OCI-LY3 (cell line): ENCODE measurements around the gene SESN3.
A peak's percentile ranks its signal among the peaks of the same experiment; 100 is the strongest.
"Not testable (repeated sequence)": the region's sequence is repeated elsewhere in the genome, so short reads cannot be mapped to it uniquely, and the experiment has no call there.

ENCODE experiments used
- H2AFZ ChIP-seq: fragments of 200-600, 300-600 bp; shearing (Covaris generic); 2 replicates; pipeline ENCODE4 v1.6.0; 2014; ENCODE audit warnings: antibody characterized with exemption, low read depth, low read length
- H3K27ac ChIP-seq: fragments of 200-600, 300-600 bp; sonication (generic); 2 replicates; pipeline ENCODE4 v1.5.1; 2014; ENCODE audit warnings: mild to moderate bottlenecking, low read length, moderate library complexity, mixed read lengths
- H3K27me3 ChIP-seq: fragments of 200-600, 300-600 bp; sonication (generic); 2 replicates; pipeline ENCODE4 v1.6.1; 2014; ENCODE audit warnings: low read depth, low read length, mixed read lengths
- H3K36me3 ChIP-seq: fragments of 200-600, 300-600 bp; sonication (generic); replicated peaks from 2 replicates; pipeline ENCODE3; 2014; ENCODE audit warnings: low read depth, low read length, mixed read lengths
- H3K4me1 ChIP-seq: fragments of 300-600, 200-600 bp; sonication (generic); 2 replicates; pipeline ENCODE4 v1.6.1; 2014; ENCODE audit warnings: low read length, mixed read lengths
- H3K4me2 ChIP-seq: fragments of 200-600, 300-600 bp; sonication (generic); 2 replicates; pipeline ENCODE4 v1.6.1; 2014; ENCODE audit warnings: low read length, mixed read lengths
- H3K4me3 ChIP-seq: fragments of 300-600, 200-600 bp; sonication (generic); 2 replicates; pipeline ENCODE4 v1.5.1; 2014; ENCODE audit warnings: antibody characterized with exemption, mild to moderate bottlenecking, low read length, moderate library complexity
- H3K79me2 ChIP-seq: fragments of 300-600, 200-600 bp; shearing (Covaris generic); 2 replicates; pipeline ENCODE4 v1.6.1; 2014; ENCODE audit warnings: mild to moderate bottlenecking, low read length, mixed read lengths
- H3K9ac ChIP-seq: fragments of 300-600, 200-600 bp; shearing (Covaris generic); 2 replicates; pipeline ENCODE4 v1.6.0; 2014; ENCODE audit warnings: mild to moderate bottlenecking, low read length, moderate library complexity
- H3K9me3 ChIP-seq: fragments of 200-600, 300-600 bp; shearing (Covaris generic); 2 replicates; pipeline ENCODE4 v1.6.1; 2014; ENCODE audit warnings: low read length, mixed read lengths; ENCODE audit not compliant: insufficient read depth
- H4K20me1 ChIP-seq: fragments of 200-600, 300-600 bp; sonication (generic); 2 replicates; pipeline ENCODE4 v1.6.1; 2016; ENCODE audit warnings: low read length, mixed read lengths; ENCODE audit not compliant: insufficient read depth
- EZH2phosphoT487 ChIP-seq: fragments of 200-600 bp; shearing (Covaris generic); IDR thresholded peaks from 2 replicates; pipeline ENCODE4 v1.6.1; 2018; ENCODE audit warnings: antibody characterized with exemption, mixed run types, low read depth
- TF ChIP-seq, protein P1 (sequence below): fragments of 200-600, 300-600 bp; sonication (generic); IDR thresholded peaks from 2 replicates; pipeline ENCODE4 v1.5.1; 2014; ENCODE audit warnings: antibody characterized with exemption, low read length, low read depth

SESN3 gene

DNA sequence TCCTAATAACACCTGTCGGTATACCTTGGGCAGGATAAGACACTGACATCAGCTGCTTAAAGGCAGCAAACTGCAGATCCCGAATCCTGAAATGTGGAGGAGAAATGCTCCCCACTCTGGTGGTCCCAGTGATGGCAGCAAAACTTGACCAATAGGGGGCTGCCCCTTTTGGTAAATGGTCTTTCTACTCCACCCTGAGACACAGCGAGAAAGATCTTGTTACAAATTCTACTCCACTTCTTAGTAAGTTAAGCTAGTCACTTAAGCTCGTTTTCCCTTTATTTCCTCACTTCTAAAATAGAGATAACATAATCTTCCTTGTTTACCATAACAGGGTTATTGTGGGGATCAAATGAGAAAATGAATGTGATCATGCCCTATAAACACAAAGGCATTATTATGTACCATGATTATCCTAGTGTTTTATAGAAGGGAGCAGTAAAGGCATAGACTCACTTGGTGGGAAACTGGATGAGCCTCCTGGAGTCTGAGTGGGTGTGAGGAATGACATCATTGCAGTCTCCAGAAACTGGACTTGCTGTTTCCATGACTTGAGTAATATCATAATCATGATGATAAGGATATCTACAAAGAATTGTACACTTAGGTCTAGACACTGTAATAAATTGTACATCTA is 90.5 kb downstream of the SESN3 start:
- Histone ChIP-seq H3K36me3 (no peaks in the 10 kb centered on the region), H3K4me1 (0 out of 2 replicates have a peak, but pooled peaks cover 3% of the 10 kb centered on the region), H3K4me3 (no peak overlapping the region), H3K9me3 (no peaks in the 10 kb centered on the region), H3K9ac (no peak overlapping the region), H3K27ac (no peak overlapping the region), H4K20me1 (no peaks in the 10 kb centered on the region), H3K27me3 (peaks cover 13% of the 10 kb centered on the region), H2AFZ (no peak overlapping the region), H3K79me2 (no peaks in the 10 kb centered on the region), H3K4me2 (no peak overlapping the region)
- TF ChIP-seq, protein P1, sequence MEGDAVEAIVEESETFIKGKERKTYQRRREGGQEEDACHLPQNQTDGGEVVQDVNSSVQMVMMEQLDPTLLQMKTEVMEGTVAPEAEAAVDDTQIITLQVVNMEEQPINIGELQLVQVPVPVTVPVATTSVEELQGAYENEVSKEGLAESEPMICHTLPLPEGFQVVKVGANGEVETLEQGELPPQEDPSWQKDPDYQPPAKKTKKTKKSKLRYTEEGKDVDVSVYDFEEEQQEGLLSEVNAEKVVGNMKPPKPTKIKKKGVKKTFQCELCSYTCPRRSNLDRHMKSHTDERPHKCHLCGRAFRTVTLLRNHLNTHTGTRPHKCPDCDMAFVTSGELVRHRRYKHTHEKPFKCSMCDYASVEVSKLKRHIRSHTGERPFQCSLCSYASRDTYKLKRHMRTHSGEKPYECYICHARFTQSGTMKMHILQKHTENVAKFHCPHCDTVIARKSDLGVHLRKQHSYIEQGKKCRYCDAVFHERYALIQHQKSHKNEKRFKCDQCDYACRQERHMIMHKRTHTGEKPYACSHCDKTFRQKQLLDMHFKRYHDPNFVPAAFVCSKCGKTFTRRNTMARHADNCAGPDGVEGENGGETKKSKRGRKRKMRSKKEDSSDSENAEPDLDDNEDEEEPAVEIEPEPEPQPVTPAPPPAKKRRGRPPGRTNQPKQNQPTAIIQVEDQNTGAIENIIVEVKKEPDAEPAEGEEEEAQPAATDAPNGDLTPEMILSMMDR = no peak
- TF ChIP-seq EZH2phosphoT487 = no peak

DNA sequence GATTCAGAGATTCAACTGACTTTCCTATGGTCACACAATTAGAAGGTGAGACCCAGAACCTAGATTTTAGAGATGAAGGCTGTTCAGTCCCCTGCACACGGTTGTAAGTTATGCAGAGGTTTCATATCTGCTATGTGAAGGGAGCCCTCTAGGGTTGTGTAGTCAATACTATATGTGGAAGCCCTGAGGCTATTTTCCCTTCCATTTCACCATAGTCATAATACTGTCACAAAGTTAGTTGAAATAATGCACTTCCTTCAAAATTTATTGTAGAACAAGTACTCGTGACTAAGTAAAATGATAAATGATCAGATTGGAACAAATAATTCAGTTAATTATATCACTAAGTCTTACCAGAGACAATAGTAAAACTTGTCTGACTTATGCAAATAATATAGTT is 92.6 kb downstream of the SESN3 start:
- TF ChIP-seq, protein P1 = peak; percentile 67
- no peak for TF ChIP-seq EZH2phosphoT487
- H3K4me1 ChIP-seq = 0 out of 2 replicates have a peak, but pooled peaks cover 3% of the 10 kb centered on the region

DNA sequence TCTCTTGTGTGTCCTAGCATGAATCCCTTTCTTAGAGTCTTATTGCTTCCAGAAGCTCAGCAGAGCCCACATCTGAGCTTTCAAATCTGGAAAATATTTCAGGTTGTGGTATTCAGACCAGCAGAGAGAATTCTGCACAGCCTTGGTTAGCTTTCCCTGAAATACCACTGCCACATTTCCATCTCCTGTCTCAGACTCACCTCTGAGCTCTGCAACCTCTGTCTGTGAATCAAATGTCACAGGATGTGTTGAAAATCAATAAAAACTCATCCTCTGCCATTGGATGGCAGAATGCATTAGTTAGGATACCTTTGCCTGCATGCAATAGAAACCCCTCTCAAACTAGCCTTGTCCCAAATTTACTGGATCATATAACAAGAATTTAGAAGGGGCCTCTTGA is 93.7 kb downstream of the SESN3 start:
- Histone ChIP-seq H4K20me1 (no peaks in the 10 kb centered on the region), H2AFZ (no peak overlapping the region), H3K4me1 (0 out of 2 replicates have a peak, but pooled peaks cover 3% of the 10 kb centered on the region), H3K27ac (no peak overlapping the region), H3K4me2 (no peak overlapping the region), H3K9me3 (no peaks in the 10 kb centered on the region), H3K27me3 (peaks cover 10% of the 10 kb centered on the region; the same call in 1 of the 2 replicates), H3K36me3 (no peaks in the 10 kb centered on the region), H3K79me2 (no peaks in the 10 kb centered on the region), H3K4me3 (no peak overlapping the region), H3K9ac (no peak overlapping the region)
- TF ChIP-seq, protein P1 = no peak
- no peak for TF ChIP-seq EZH2phosphoT487

More for the DNA sequence above, 92.6 kb downstream of the SESN3 start:
- Histone ChIP-seq H3K9me3 (no peaks in the 10 kb centered on the region), H3K27me3 (peaks cover 10% of the 10 kb centered on the region; the same call in 1 of the 2 replicates), H2AFZ (no peak overlapping the region), H3K79me2 (no peaks in the 10 kb centered on the region), H3K27ac (no peak overlapping the region), H3K4me3 (no peak overlapping the region), H3K9ac (no peak overlapping the region), H3K36me3 (no peaks in the 10 kb centered on the region), H4K20me1 (no peaks in the 10 kb centered on the region), H3K4me2 (no peak overlapping the region)

DNA sequence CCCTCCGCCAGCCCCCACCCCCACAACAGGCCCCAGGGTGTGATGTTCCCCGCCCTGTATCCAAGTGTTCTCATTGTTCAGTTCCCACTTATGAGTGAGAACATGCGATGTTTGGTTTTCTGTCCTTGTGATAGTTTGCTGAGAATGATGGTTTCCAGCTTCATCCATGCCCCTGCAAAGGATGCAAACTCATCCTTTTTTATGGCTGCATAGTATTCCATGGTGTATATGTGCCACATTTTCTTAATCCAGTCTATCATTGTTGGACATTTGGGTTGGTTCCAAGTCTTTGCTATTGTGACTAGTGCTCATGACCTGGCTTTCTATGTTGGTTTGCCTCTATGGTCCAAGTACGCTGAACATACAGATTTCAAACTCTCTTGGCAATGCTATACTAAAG is 94.3 kb downstream of the SESN3 start:
- H3K9ac ChIP-seq, H3K4me2 ChIP-seq, H3K79me2 ChIP-seq, H4K20me1 ChIP-seq, H3K27me3 ChIP-seq, H3K27ac ChIP-seq, H3K4me3 ChIP-seq, H3K9me3 ChIP-seq, H3K4me1 ChIP-seq, H3K36me3 ChIP-seq, H2AFZ ChIP-seq: not testable (repeated sequence)
